ENCODE measurements around the gene RGS19. TPM values are rescaled to one million over a fixed set of nuclear protein-coding genes. Genes with fewer than 3 reads are reported as not detected.

RGS19 gene
- total RNA-seq, 1 donor from 2014 or later: 18.7 TPM

DNA sequence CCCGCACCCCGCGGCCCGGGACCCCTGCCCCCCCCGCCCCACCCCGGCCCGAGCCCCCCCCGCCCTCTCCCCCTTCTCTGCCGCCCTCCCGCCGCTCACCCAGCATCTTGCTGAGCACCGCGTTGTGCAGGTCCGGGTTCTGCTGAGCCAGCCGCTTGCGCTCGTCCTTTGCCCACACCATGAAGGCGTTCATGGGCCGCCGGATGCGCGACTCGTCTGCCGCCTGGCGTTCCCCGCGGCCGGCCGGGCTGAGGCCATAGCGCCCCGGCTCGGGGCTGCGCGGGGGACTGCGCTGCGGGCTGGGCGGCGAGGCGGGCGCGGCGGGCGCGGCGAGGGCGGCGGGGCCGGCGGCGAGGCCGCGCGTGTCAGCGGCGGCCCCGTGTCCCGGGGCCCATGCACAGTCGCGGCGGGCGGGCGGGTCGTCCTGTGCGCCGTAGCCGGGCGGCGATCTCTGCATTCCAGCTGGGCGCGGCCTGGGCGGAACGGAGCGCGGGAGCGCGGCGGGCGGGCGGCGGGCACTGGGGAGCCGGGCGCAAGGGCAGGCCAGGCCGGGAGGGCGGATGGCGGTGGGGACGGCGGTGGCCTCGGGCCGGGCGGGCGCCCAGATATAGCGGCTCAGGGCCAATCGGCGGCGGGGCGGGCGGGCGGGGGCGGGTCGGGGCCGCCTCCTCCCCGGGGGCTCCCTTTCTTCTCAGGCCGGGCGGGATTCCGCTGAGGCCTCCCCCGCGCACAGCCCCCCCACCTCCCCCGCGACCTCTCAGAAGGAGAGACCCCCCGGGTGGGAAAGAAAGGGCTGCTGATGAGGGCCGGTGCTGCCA lies 30.0 kb downstream of the RGS19 start, which contains the start of gene SOX18:
Gene SOX18, minus strand, starts transcription at position 580 of the 818 bp plus-strand sequence. Its CDS starts 123 bp downstream, at position 457.
- DNase-seq (ENCODE audit: low read depth in 2 of 2): peak; percentile 85 to 93

DNA sequence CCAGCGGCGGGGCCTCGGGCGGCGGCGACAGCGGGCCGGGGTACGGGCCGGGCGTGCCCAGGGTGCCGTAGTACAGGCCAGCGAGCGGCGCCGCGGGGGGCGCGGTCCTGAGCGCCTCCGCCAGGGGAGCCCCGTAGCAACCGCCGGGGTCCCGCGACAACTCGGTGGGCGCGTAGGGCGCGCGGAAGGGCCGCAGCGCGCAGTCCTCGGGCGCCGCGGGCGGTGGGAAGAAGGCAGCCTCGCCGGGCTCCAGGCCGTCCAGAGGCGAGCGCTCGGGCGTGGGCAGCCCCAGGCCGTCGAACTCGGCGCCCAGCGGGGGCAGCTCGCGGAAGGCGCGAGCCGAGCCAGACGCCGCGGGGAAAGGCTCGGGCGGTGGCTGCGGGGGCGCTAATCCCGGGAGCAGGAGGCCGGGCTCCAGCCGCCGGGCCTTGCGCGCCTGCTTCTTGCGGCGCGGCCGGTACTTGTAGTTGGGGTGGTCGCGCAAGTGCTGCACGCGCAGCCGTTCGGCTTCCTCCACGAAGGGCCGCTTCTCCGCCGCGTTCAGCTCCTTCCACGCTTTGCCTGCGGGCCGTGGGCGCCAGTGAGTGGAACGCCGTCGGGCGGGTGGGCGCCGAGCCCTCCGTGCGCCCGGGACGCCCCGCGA lies 30.8 kb downstream of the RGS19 start:
- peak in 1 of 2 donors; percentile 60 for DNase-seq (ENCODE audit: low read depth in 2 of 2)

GRCh38 chr20:64047968-64048401 lies 31.3 kb downstream of the RGS19 start:
- DNase-seq (ENCODE audit: low read depth in 2 of 2): peak in 1 of 2 donors; percentile 45

DNA sequence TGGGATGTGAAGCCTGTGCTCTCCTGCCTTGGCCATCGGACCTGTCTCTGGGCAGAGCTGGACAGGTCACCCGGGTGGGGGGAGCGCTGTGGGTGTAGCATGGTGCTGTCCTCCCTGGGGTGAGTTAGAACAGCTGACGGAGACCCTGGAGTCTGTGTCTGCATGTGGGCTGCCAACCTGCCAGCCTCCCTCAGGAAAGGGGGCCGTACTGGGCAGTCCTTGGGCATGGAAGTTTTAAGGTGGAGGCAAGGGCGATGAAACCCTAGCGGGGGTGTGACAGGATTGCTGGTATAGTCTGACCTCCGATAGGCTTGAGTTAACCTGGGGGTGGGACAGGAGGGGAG lies 32.3 kb downstream of the RGS19 start:
- peak in 1 of 2 donors; percentile 52 for DNase-seq (ENCODE audit: low read depth in 2 of 2)

DNA sequence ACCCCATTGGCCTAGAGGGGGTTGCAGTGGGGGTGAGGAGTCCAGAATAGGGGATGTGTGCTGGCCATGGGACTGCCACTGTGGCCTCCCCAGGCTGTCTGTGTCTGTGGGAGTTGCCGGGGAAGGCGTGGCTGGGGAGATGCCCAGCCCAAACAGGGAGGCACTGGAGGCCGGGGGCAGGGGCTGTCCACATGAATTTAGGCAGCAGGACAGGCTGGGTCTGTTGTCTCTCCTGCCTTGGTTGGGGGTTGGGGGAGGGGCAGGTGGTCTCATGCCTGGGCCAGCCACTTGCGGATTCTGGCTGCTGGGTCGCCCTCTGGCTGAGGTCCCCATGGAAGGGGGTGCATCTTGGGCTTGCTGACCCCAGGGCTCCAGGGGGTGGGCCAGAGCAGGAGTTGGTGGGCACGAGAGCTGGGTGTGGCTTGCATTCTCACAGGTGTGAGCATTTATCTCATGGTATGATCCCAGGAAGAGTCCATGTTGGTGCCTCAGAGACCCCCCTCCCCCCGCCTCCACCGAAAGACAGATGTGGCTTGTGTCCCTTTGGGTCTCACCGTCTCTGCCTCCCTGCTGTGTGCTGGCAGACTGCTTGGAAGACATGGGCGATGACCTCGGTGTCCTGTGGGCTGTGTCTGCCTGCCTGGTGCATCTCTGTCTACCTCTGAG lies 33.8 kb downstream of the RGS19 start:
- DNase-seq (ENCODE audit: low read depth in 2 of 2): peak in 1 of 2 donors; percentile 77

DNA sequence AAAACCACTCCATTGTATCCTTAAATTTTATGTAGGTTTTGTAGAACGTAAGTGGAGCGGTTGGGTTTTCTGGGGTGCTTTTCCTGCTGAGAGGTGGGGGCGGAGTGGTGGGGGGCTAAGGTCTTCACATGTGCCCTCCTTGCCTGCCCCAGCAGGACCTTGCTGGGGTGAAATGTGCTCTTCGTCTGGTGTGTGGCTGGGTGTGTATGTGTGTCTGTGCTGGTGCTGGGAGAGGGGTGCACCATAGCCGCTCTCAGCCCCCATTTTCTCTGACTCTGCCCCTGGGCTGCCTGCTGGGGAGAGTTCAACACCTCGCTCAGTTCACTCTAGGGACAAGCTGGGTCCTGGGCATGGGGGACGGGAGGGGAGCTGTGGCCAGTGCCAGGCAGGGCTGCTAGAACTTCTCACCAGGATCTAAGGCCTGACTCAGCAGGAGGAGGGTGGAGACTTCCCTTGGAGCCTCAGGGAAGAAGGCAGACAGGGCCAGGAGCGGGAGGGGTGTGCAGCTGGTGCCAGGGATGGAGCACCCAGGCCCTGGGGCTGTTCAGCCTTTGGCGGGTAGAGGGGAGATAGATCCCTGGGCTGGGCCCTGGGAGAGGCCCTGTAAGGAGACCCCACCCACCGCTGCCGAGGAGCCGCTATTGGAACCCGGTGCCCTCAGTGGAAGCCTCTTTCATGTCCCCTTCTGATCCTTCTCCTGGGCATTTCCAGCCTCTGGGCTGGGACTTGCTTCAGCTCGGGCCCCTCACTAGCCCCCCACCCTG lies 34.7 kb downstream of the RGS19 start:
- DNase-seq (ENCODE audit: low read depth in 2 of 2): peak in 1 of 2 donors; percentile 82

DNA sequence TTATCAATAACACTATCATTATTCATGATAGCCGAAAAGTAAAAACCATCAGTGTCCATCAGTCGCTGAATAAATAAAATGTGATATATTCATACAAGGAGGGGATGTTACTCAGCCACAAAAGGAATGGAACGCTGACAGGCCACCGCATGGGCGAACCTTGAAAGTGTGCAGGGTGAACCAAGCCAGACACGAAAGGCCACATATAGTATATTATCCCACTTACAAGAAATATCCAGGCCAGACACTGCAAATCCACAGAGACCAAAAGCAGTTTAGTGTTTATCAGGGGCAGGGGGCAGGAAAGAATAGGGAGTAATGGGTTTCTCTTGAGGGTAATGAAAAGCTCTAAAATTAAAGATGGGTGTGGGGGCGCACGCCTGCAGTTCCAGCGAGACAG lies 35.5 kb downstream of the RGS19 start:
- DNase-seq (ENCODE audit: low read depth in 2 of 2): no peak

GRCh38 chr20:64042054-64042781 lies 37.1 kb downstream of the RGS19 start:
- DNase-seq (ENCODE audit: low read depth in 2 of 2): peak; percentile 56 to 92

DNA sequence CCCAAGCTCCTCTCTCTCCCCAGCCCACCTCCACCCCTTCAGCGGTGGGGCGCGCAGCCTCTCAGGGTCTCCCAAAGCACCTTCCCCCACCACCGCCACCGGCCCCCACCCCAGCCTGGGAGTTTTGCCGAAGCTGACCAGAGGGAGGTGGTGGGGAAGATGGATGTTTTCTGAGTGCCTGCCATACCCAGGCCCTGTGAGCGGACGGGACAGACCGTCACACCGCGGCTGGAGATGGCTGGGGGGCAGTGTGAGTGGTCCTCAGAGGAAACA lies 37.6 kb downstream of the RGS19 start:
- DNase-seq (ENCODE audit: low read depth in 2 of 2): no peak

DNA sequence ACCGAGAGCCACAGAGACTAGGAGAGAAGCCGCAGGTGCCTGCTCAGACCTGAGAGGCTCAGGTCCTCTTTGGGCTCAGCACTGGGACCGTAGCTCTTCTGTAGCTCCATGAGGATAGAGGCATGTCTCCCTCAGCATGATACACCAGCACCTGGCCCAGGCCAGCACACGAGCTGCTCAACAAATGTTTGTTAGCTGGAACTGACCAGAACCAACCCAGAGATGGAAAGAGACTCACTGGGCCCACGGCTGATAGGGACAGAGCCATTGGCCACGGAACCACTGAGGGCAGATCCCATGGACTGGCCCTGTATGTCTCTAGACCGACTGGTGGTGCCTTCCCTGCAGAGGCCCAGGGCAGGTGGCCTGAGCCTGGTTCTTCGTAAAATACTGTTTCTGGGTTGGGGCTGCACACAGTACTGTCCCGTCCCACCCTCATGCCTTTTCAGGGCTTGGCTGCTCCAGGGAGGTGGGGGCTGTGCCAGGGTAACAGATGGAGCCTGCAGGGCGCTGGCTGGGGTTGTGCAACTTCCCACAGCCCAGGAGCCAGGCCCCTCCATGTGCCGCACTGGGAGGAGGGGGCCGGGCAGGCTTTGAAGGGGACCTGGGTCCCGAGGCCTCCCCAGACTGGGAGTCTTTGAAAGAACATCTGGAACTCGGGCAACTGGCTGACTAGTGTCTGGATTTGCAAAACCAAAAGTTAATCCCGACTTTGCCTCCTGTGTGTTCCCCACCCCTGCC lies 38.1 kb downstream of the RGS19 start:
- DNase-seq (ENCODE audit: low read depth in 2 of 2): peak in 1 of 2 donors; percentile 60

DNA sequence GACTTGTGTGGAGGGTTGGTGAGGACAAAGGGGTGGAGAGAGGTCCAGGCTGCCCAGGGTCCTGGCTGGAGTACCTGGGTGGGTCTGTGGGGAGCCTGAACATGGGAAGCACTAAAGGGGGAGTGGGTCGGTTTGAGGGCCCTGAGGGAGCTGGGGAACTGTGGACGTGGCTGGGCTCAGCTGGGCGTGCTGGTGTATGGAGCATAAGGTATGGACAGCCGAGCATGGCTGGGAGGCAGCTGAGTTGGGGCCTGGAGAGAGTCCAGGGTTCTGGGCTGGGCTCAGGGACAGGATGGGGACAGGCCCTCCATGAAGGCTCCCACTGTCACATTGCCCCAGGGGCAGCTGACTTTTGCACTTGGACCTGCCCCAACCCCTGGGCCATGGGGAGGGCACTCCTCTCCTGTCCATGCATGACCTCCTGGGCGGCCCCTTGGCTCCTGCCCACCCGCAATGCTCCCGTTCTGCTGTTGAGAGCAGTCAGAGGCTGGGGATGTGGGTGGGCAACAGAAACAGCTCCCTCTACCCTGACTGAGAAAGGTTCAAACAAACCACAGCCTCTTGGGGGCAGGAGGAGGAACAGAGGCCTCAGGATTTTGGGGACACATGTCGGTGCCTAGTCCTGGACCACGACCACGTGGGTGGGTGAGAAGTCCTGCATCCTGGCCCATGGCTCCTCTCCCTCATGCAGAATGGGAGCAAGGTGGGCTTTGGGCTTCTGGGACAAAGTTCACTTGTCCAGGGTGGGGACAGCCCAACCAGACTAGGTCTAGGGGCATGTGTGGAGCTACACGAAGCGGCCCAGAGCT lies 38.9 kb downstream of the RGS19 start:
- DNase-seq (ENCODE audit: low read depth in 2 of 2): no peak

GRCh38 chr20:64039293-64040160 lies 39.8 kb downstream of the RGS19 start:
- DNase-seq (ENCODE audit: low read depth in 2 of 2): peak in 1 of 2 donors; percentile 39

- DNase-seq (ENCODE audit: low read depth in 2 of 2): peak; percentile 90 to 99
Measured at GRCh38 chr20:64038565-64039292, 40.6 kb downstream of the RGS19 start.

- peak in 1 of 2 donors; percentile 69 for DNase-seq (ENCODE audit: low read depth in 2 of 2)
Measured at GRCh38 chr20:64038224-64038564, 41.1 kb downstream of the RGS19 start.

DNA sequence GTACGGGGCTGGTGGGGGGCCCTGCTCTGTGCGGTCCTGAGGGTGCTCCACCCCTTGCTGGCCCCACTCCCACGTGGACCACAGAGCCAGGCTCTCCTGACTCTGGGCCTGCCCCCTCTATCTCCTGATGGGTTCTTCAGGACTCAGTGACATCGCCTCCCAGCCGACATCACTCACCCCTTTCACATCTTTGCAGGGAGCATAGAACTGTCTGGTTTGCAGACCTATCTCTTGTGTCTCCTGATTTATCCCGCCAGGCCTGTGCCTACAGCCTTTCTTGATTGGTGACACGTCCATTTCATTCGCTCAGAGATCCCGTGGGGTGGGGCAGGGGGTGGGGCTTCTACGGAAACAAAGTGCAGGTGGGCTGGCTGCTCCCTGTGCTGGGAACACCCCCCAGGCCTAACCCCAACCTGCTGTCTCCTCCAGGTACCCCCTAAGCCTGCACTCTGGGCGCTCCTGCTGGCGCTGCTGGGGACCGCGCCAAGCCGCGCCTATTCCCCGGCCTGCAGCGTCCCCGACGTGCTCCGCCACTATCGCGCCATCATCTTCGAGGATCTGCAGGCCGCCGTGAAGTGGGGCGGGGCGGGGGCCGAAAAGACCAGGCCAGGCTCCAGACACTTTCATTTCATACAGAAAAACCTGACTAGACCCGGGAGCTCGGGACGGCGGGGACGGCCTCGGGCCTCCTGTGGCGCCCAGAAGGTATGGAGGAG lies 41.7 kb downstream of the RGS19 start:
- DNase-seq (ENCODE audit: low read depth in 2 of 2): peak in 1 of 2 donors; percentile 48

GRCh38 chr20:64037199-64037497 lies 42.2 kb downstream of the RGS19 start:
- DNase-seq (ENCODE audit: low read depth in 2 of 2): no peak
